NCI-H2107 treated with DMSO at 0.1 percent for 48 hours (cell line): Measurements from ENCODE around the gene SCGB1C1.
A peak's percentile ranks its signal among the peaks of the same experiment; 100 is the strongest.

ENCODE experiments used
- DNase-seq: peaks from one replicate; lab custom pipeline; 2025; ENCODE audit not compliant: unreplicated experiment; lab: John Stamatoyannopoulos, UW

SCGB1C1 gene

DNA sequence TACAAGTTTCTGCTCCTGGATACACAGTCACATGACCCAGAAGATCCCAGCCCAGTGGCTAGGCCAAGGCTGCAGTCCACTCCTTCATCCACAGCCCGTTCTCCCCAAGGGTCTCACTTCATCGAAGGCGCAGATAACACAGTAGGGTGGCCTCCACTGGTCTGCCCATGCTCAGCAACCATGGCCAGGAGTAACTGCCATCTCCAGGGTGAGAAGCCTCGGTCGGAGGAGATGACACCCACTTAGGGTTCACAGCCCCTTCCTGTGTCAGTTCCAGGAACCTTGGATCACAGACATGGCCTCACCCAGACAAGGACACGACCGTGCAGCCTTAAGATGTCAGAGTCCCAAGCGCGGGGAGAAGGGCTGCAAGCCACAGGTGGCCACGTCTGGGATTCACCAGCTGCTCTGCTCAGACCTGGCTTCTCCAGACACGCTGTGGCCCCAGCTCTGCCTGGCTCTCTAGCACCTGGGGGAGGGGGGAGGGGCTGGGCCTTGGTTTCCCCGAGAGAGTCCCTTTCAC, 11.8 kb downstream of the SCGB1C1 start:
- DNase-seq: no peak

DNA sequence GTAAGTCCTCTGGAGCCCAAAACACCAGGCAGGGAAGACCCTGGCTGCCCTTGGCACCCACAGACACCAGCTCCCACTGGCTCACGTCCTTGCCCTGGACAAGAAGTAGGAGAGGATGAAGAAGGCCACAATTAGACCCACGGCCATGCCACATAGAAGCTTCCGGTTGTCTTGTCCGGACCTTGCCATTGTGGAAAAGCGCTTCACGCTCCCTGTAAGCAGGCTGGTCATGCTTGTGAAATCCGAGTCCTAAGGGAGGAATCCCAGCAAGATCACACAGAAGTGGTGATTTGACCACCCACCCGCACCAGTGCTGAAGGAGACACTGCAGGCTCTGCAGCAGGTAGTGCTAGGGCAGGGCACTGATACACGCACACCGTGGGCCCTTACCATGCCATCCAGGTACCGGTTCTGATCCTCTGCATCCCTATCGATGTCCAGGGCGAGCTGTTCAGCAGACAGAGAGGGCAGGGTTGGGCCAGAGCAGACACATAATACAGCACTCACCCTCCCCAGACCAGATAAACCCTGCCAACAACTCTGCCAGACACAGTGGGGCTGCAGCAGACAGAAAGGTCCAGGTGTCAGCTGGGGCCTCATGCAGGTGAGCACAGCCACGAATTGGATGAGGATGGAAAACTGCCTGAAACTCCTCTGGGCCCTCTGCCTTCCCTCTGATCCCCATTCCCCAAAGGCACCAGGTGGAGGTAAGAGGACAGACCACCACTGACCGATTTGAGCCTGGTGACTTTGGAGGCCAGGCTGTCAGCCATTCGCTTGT, 12.5 kb downstream of the SCGB1C1 start:
- no peak for DNase-seq

DNA sequence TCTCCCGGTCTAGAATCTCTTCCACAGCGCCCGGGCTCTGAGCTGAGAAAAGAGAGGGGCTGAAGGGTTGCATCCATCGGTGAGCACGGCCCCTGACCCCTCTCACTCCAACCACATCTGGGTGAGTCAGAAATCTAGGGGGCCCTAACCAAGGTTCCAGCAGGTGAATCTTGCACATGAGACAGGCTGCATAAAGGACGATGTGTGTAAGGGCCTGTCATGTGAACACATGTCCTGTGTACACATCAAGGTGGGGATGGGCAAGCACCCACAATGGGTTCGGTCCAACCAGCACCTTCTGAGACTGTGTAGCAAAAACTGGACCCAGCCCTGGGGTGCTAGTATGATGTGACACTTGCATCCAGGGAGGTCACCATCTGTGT, 13.1 kb downstream of the SCGB1C1 start:
- DNase-seq: no peak

DNA sequence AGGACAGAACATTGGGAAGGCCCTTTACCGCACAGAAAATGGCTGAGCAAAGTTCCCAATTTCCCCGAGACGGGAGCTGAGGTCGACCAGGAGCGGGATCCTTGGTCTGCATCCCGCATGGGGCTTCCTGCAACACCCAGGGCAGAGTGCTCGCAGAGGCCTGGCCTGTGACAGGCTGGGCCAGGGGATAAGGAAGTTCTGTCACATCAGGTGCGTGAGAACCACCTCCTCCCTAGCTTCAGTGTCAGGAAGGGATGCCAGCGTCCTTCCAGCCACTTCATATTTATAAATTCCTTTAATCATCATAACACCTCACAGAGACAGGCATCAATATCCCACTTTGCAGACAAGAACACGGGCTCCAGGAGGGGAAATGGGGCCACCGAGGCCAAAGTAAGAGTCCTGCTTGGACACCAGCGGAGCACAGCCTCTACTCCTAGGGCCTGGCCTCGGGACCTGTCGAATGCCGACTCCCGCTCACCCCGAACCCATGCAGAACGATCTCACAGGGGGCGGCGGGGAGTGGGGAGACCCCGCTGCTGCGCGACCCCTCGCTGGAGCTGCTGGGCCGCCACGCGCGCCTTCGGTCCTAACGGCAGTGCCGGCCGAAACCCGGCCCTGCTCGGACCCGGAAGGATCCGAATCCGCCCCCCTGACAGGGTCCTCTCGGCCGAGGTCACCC, 13.8 kb downstream of the SCGB1C1 start:
- DNase-seq: no peak

DNA sequence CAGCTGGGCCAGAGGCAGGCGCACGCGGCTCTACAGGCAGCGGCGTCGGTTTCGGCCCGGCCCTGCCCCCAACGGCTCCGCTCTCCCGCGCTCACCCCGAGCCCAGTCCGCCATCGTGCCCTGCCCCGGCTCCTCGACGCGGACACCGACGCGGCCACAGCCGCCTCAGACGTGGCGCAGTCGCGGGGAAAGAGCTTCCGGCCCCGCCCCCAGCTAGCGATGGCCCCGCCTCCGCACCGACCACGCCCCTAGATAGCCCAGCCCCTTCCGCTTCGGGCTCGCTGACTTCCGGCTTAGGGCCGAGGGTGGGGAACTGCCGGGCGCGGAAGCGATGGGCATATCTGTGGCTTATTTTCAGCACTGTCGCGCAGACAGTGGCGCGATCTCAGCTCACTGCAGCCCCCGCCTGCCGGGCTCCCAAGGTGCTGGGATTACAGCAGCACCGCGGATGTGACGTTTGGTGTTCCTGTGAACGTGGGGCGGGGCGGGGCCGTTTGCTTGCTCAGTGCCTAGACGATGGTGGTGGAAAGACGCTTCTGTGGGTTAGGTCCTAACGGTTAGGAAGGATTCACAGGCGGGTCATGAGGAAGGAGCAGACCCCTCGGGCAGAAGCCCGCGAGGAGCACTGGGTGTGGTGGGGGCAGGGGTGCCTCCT, 14.5 kb downstream of the SCGB1C1 start, which contains the start of the genes BET1L and RIC8A:
Gene BET1L, minus strand, starts transcription at position 192 of the 655 bp plus-strand sequence. Its CDS starts 78 bp downstream, at position 114.
Gene RIC8A, plus strand, starts transcription at position 501 of the 655 bp plus-strand sequence. CDS start 1,147 bp downstream, outside the sequence.
- peak; percentile 82 for DNase-seq

DNA sequence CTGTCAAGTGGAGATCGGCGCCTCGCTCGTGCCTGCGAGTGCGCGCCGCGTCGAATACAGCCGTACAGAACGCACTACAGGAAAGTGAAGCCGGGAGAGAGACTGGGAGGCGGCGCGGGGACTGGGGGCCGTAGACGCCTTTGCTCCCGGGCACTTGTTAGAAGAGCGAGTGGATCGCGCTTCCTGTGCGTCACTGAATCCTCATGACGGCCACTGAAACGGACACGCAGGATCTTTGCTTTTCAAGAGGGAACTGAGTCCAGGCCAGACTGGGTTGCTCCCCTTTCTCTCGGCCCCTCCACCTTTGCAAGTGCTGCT, 14.9 kb downstream of the SCGB1C1 start:
- no peak for DNase-seq

DNA sequence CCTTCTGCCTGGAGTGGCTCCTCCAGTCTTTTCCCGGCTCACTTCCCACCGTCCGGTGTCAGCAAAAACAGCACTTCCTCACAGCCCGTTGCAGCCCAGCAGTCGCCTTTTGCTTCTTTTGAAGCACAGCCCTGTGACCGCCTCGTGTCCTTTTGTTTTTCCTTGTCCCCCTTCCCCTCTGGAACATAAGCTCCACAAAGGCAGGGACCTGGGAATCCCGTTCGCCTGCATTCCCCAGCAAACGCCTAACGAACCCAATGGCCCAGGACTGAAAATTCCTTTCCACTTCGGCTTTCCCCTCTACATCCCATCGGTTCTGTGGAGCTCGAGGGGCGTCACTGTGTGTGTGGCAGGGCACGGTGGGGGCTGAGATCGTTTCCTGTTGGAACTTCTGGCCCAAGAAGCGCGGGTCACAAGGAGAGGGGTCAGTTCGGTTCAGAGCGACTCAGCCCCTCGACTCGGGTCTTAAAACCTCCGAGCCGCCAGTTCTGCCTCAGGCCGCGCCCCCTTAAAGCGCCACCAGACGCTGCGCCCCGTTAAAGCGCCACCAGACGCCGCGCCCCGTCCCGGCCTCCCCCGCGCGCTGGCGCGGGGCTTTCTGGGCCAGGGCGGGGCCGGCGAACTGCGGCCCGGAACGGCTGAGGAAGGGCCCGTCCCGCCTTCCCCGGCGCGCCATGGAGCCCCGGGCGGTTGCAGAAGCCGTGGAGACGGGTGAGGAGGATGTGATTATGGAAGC, 15.5 kb downstream of the SCGB1C1 start:
- DNase-seq: peak; percentile 3

DNA sequence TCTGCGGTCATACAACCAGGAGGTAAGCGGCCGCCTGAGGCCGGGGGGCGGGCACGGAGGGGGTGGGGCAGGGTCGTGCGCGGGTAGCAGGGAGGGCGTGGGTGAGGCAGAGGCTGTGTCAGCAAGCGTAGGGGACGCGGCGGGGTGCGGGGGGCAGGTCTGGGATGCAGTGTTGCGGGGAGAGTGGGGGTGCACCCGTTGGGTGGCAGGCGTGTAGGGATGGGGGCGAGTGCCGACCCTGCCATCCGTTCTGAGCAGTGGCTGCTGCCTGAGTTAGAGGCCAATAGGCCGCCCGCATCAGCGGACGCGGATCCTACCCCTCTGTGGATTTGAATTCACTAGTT, 16.0 kb downstream of the SCGB1C1 start:
- DNase-seq: no peak

DNA sequence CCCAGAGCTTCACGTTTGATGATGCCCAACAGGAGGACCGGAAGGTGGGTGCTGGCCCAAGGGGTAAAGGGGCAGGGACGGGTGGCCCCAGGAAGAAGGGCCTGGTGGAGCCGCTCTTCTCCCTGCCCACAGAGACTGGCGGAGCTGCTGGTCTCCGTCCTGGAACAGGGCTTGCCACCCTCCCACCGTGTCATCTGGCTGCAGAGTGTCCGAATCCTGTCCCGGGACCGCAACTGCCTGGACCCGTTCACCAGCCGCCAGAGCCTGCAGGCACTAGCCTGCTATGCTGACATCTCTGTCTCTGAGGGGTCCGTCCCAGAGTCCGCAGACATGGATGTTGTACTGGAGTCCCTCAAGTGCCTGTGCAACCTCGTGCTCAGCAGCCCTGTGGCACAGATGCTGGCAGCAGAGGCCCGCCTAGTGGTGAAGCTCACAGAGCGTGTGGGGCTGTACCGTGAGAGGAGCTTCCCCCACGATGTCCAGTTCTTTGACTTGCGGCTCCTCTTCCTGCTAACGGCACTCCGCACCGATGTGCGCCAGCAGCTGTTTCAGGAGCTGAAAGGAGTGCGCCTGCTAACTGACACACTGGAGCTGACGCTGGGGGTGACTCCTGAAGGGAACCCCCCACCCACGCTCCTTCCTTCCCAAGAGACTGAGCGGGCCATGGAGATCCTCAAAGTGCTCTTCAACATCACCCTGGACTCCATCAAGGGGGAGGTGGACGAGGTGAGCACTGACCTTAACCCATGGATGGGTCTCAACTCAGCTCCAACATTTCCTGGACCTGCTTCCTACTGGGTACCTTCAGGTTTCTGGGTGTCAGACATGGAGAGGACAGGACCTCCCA, 16.6 kb downstream of the SCGB1C1 start:
- DNase-seq: no peak

DNA sequence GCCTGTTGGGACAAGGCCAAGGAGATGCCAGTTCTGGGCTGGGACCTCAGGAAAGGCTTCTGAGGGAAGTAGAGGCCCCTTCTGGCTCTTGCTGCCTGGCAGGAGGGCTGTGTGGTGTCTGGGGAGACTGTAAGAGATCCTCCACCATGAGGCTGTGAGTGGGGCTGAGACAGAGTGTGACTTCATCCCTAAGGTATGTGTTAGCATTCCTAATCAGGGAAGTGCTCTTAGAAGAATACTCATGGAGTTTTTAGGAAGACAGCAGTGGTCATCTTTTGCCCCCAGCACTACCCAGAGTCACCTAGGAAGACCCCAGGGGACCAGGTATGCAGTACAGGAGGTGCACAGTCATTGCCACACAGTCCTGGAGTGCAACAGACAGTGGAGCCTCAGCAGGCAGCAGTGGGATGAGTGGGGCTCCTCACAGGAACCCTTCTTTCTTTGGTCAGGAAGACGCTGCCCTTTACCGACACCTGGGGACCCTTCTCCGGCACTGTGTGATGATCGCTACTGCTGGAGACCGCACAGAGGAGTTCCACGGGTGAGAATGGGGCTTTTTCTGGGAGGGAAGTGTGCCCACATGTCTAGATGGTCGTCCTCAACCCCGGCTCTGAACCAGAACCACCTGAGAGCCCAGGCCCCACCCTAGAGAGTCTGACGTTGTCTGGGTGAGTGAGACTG, 17.4 kb downstream of the SCGB1C1 start:
- no peak for DNase-seq

DNA sequence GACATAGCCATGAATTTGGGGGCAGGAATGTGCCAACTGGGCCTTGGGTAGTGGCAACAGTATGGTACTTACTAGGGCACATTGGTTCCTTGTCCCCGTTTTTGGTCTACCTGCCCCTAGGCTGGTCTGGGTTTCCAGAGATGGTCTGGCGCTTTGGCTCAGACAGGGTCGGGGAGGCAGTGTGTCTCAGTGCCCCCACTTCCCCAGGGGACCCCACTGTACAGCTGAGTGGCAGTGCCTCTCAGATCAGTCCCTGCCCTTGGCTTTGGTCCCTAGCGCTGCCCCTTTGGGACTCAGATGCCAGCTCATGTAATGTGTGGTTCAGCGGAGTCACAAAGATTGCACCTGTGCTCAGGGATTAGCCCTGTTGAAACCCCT, 17.9 kb downstream of the SCGB1C1 start:
- DNase-seq: no peak

DNA sequence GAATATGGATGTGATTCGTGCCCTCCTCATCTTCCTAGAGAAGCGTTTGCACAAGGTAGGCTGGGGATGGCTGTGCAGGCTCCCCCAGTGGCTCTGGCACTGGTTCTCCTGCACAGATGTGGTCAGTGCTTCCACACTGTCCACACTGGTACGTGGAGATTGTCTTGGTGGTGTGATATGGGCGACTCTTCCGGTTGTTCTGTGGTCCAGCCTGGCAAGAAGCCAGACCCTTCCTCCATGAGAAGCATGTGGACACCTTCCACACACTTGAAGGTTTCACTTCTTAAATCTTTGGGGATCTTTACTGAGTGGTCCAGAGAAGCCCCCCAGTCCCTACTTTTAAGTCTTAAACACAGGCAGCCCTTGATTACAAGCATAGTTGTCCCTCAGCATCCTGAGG, 18.4 kb downstream of the SCGB1C1 start:
- no peak for DNase-seq

DNA sequence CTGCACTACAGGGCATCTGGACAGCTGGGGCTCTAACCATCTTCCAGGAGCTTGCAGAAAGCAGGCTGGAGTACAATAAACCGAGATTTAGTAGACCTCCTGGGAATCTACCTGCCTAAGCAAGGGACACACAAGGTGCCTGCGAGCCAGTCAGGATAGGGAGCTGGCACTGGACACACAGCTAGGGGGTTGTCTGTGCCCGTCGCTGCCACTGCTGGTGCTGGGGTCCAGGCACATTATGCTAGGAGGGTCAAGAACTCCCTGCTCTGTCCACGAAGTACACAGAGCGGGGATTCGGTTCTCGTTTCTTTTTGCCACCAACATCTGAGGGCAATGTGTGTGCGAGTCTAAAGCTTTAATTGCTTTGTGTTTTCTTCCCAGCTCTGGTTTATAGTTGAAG, 18.9 kb downstream of the SCGB1C1 start:
- DNase-seq: no peak

DNA sequence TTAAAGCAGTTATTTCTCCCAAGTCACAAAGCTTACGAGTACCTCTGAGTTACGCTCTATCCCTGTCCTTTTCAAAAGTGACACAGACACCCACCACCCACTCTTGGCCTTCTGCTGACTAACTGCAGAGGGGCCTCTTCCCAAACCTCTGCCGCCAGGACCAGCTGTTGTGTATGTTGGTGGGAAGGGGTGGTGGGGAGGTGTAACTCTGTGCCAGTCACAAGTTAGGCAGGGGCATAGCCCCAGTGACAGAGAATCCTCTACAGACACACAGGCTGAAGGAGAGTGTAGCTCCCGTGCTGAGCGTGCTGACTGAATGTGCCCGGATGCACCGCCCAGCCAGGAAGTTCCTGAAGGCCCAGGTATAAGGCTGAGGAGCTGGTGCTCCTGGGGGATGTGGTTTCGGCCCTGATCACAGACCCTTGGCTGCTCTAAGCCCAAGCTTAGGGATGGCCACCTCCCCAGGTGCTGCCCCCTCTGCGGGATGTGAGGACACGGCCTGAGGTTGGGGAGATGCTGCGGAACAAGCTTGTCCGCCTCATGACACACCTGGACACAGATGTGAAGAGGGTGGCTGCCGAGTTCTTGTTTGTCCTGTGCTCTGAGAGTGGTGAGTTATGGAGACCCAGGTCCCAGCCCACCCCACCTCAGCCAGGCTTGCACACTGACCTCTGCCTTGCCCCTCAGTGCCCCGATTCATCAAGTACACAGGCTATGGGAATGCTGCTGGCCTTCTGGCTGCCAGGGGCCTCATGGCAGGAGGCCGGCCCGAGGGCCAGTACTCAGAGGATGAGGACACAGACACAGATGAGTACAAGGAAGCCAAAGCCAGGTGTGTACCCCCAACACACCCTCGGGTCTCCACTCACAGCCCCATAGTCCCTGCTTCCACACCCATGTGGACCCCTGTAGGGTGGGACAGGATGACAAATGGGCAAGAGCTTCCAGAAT, 19.5 kb downstream of the SCGB1C1 start:
- no peak for DNase-seq

DNA sequence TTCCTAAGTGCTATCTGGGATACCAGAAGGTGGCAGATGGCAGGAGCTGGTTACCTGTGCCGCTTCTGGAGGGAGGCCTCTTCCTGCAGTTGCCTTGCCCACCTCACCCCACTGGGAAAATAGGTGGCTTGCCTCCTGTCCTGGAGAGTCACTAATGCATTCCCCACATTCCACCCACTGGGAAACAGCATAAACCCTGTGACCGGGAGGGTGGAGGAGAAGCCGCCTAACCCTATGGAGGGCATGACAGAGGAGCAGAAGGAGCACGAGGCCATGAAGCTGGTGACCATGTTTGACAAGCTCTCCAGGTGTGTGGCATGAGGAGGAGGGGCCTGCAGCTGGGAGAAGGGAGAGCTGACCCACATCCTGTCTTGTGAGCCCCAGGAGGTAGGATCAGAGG, 20.2 kb downstream of the SCGB1C1 start:
- DNase-seq: no peak

DNA sequence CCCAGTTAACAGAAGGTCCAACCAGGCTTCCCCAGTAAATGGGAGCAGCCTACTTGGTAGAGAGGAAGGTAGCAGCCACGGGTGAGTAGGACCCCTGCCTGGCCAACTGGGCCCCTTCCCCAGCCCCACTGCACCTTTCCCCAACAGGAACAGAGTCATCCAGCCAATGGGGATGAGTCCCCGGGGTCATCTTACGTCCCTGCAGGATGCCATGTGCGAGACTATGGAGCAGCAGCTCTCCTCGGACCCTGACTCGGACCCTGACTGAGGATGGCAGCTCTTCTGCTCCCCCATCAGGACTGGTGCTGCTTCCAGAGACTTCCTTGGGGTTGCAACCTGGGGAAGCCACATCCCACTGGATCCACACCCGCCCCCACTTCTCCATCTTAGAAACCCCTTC, 21.2 kb downstream of the SCGB1C1 start:
- no peak for DNase-seq

DNA sequence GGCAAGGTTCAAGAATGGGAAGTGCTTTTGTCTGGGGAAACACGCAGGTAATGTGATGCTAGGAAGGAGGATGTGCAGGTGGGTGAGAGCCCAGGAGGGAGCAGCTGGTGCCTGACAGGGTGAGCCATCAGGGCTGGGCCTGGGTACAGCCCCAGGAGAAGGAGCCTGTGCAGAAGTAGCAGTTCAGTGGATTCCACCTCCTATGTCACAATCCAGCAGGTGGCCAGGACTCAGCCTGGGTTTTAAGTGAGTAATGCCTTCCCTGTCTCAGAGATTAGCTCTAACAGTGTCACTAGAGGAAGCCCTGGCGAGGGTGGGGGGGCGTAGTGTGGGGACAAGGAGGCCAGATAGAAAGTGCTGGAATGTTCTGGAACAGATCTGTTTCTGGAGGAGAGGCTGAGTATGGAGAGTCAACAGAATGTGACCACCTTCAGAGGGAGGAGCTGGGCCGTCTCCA, 22.7 kb downstream of the SCGB1C1 start:
- DNase-seq: peak; percentile 79

DNA sequence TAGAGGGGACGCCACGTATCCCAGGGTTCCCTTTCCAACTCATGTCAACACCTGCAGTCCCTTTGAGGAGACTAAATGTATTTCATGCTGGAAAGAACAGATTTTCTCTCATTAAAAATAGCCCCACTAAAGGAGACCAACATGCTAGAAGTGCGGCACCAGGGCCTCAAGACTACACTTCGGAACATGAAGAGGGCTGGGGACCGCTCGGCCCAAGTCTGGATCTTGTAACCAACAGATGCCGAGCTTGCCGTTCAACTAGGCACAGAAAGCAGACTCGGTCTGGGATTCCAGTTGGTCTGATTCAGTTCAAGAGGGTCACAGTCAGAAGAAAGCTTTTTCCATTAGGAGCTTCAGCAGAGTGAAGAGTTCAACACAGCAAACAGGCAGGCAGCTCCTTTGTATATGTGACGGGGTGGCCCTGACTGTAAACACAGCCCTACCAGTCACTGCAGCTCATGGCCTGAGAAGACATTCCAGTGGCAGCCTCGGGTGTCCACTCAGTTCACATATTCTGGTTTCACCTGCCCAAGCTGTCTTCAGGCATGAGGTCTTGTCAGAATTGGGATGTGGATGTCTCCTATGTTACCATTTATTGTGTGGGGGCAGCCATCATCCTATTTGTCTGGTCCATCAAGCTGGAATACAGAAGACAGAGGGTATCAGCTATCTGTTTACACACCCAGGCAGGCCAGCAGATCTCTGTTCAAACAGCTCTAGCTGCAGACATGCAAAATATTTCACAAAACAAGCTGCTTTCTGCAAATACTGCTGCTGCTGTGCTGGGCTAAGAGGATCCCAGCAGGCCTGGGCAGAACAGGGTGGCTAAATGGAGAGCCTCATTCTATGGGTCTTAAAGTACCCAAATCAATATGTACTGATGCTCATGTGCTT, 23.4 kb downstream of the SCGB1C1 start:
- no peak for DNase-seq
